ENCODE measurements around the gene TFRC. TPM values are rescaled to one million over a fixed set of nuclear protein-coding genes. Genes with fewer than 3 reads are reported as not detected.

Gene TFRC
- total RNA-seq, 1 experiment from 2014 or later, result 261 TPM

GRCh38 chr3:196115678-196116083 is 33.8 kb upstream of the TFRC start:
- H3K4me2 ChIP-seq (ENCODE audit: low read length), result no peak overlapping the region
- POLR2A ChIA-PET, result no interaction called here
- no TSS peak for BruUV-seq (replicated peaks)
- CTCF ChIA-PET, result no interaction called here
- H3K4me1 ChIP-seq (ENCODE audit: control insufficient read depth in 1 of 2, insufficient read depth in 2 of 2, low read length in 2 of 2), result peaks cover under 1 to 6% of the 10 kb centered on the region in 2 experiments; a peak in 2 of 4 replicates
- RAD21 ChIA-PET (ENCODE audit: low non-redundant PET in 1 of 2, low total read pairs in 2 of 2, uncharacterized antibody in 2 of 2, unreplicated experiment in 2 of 2), result no interaction called here
- H3K27me3 ChIP-seq (ENCODE audit: insufficient read depth, low read length), result no peaks in the 10 kb centered on the region
- no peak overlapping the region for H3K9ac ChIP-seq (ENCODE audit: low read length)
- no peak for DNase-seq (ENCODE audit: low read depth, low spot score)
- H3K36me3 ChIP-seq (ENCODE audit: control insufficient read depth in 1 of 2, insufficient read depth in 2 of 2, low read length in 2 of 2), result no peaks in the 10 kb centered on the region
- intact Hi-C loops (cut with micrococcal nuclease), result no loop called here
- no peak overlapping the region for H2AFZ ChIP-seq (ENCODE audit: low read depth, low read length, poor library complexity, severe bottlenecking)
- ATAC-seq, result no peak
- H3K9me3 ChIP-seq (ENCODE audit: control insufficient read depth in 1 of 2, insufficient read depth in 1 of 2, low read depth in 1 of 2, low read length in 2 of 2), result no peaks in the 10 kb centered on the region
- H3K9me2 ChIP-seq (ENCODE audit: insufficient read depth), result no peaks in the 10 kb centered on the region
- no peak overlapping the region for H3K4me3 ChIP-seq (replicated peaks in 1 of 2; ENCODE audit: low read depth in 1 of 2, low read length in 2 of 2)
- H3K27ac ChIP-seq (ENCODE audit: low read depth, low read length), result no peak overlapping the region
- H4K20me1 ChIP-seq (ENCODE audit: insufficient read depth), result no peaks in the 10 kb centered on the region
- TF ChIP-seq YY1 (IDR thresholded peaks at IDR 0.05; ENCODE audit: extremely low read depth, insufficient replicate concordance, low read depth, low read length), result no peak
- no peak for TF ChIP-seq SP1 (IDR thresholded peaks at IDR 0.05; ENCODE audit: low read depth)
- no peak for TF ChIP-seq POLR2AphosphoS5 (IDR thresholded peaks at IDR 0.05; ENCODE audit: low read depth, low read length)
- no peak for TF ChIP-seq POLR2A (IDR thresholded peaks at IDR 0.05; ENCODE audit: borderline replicate concordance, extremely low read depth, insufficient read depth, insufficient read length)
- TF ChIP-seq EZH2 (IDR thresholded peaks at IDR 0.05), result no peak
- TF ChIP-seq SIN3A (IDR thresholded peaks at IDR 0.05; ENCODE audit: low read depth), result no peak
- no peak for TF ChIP-seq CTCF (IDR thresholded peaks at IDR 0.05 in 2 of 3, conservative IDR thresholded peaks at IDR 0.05 in 1 of 3; ENCODE audit: borderline replicate concordance in 1 of 3, insufficient read depth in 1 of 3, low read depth in 2 of 3, low read length in 2 of 3)
- no peak for TF ChIP-seq JUND (IDR thresholded peaks at IDR 0.05)
- no peak for TF ChIP-seq ZFX (IDR thresholded peaks at IDR 0.05)
- TF ChIP-seq ATF3 (IDR thresholded peaks at IDR 0.05), result no peak
- TF ChIP-seq ZNF274 (IDR thresholded peaks at IDR 0.05; ENCODE audit: low read depth, low read length), result no peak
- TF ChIP-seq RAD21 (IDR thresholded peaks at IDR 0.05; ENCODE audit: low read depth), result no peak
- no peak for TF ChIP-seq MAX (IDR thresholded peaks at IDR 0.05)
- no peak for TF ChIP-seq CEBPB (IDR thresholded peaks at IDR 0.05; ENCODE audit: low read depth)
- TF ChIP-seq TCF7L2 (IDR thresholded peaks at IDR 0.05; ENCODE audit: borderline replicate concordance, extremely low read depth, insufficient read depth, insufficient read length), result no peak
- no peak for TF ChIP-seq EGR1 (IDR thresholded peaks at IDR 0.05; ENCODE audit: low read depth)
- TF ChIP-seq CBX3 (IDR thresholded peaks at IDR 0.05; ENCODE audit: low read depth), result no peak
- no peak for TF ChIP-seq SRF (IDR thresholded peaks at IDR 0.05; ENCODE audit: low read depth)
- no peak for TF ChIP-seq REST (IDR thresholded peaks at IDR 0.05; ENCODE audit: low read depth)
- TF ChIP-seq ZBTB33 (IDR thresholded peaks at IDR 0.05; ENCODE audit: extremely low read depth, insufficient replicate concordance, low read length), result no peak
- no peaks in the 10 kb centered on the region for H3K79me2 ChIP-seq (ENCODE audit: insufficient read depth, low read length)
